Suprapubic skin (tissue), 4 donors: ENCODE results near the gene RAB31. TPM values are rescaled to one million over a fixed set of nuclear protein-coding genes. Genes with fewer than 3 reads are reported as not detected.
"Not testable (repeated sequence)": the region's sequence is repeated elsewhere in the genome, so short reads cannot be mapped to it uniquely, and the experiment has no call there.

ENCODE experiments used
- DNase-seq, 2 donors: peaks; one replicate each; pipeline ENCODE4 v3.0.0-alpha.2; 2019; ENCODE audit warnings: low spot score in 2 of 2
- H3K27ac ChIP-seq: fragments of 200-600 bp; sonication (generic); one replicate; pipeline ENCODE4 v1.5.1; 2019
- H3K27me3 ChIP-seq: fragments of 200-600 bp; sonication (generic); one replicate; pipeline ENCODE4 v1.5.1; 2019
- H3K36me3 ChIP-seq: fragments of 200-600 bp; sonication (generic); one replicate; pipeline ENCODE4 v1.5.1; 2019
- H3K4me1 ChIP-seq: fragments of 200-600 bp; sonication (generic); one replicate; pipeline ENCODE4 v1.5.1; 2019
- H3K4me3 ChIP-seq: fragments of 200-600 bp; sonication (generic); one replicate; pipeline ENCODE4 v1.5.1; 2019; ENCODE audit warnings: mild to moderate bottlenecking
- H3K9me3 ChIP-seq: fragments of 200-600 bp; sonication (generic); one replicate; pipeline ENCODE4 v1.5.1; 2019
- CTCF ChIP-seq, 2 donors: fragments of 200-600 bp in 1 of 2; fragments of 450-650 bp in 1 of 2; sonication (generic) in 1 of 2; IDR thresholded peaks; one replicate each; pipeline ENCODE4 v1.5.1; 2016 to 2019; ENCODE audit warnings: antibody characterized with exemption in 2 of 2, mild to moderate bottlenecking in 1 of 2, moderate library complexity in 1 of 2
- EP300 ChIP-seq: sonication (generic); formaldehyde crosslinking; IDR thresholded peaks from one replicate; pipeline ENCODE4 v1.6.1; 2017; ENCODE audit warnings: antibody characterized with exemption
- POLR2A ChIP-seq, 2 donors: fragments of 450-650 bp; IDR thresholded peaks; one replicate each; pipeline ENCODE4 v1.6.1; 2017; ENCODE audit warnings: antibody characterized with exemption in 2 of 2, mild to moderate bottlenecking in 2 of 2, moderate library complexity in 2 of 2
- POLR2AphosphoS5 ChIP-seq, 3 donors: sonication (generic); formaldehyde crosslinking; IDR thresholded peaks; one replicate each; pipeline ENCODE4 v1.6.1; 2017; ENCODE audit warnings: antibody characterized with exemption in 3 of 3
- whole genome bisulfite sequencing: methylation state at CpG from one replicate; pipeline ENCODE4 v1.1.5; 2018; 5-methylcytosine and 5-hydroxymethylcytosine counted together
- total RNA-seq, 4 donors: library from RNA; depleted of rRNA; stranded (reverse); fragments of >200 nt; gene quantifications; one replicate each; pipeline ENCODE4 v1.1.0, GENCODE V29; 2016

Gene RAB31
- total RNA-seq, 4 donors from 2014 or later: 5.8 to 15.2 (median 11.4) TPM

- DNase-seq: no peak
- H3K36me3 ChIP-seq: no peaks in the 10 kb centered on the region
- TF ChIP-seq CTCF (IDR thresholded peaks at IDR 0.05) (no peak), POLR2AphosphoS5 (IDR thresholded peaks at IDR 0.05) (no peak), EP300 (no peak), POLR2A (IDR thresholded peaks at IDR 0.05) (no peak)
- H3K4me3 ChIP-seq: no peak overlapping the region
- H3K9me3 ChIP-seq: no peaks in the 10 kb centered on the region
- H3K4me1 ChIP-seq: peaks cover 9% of the 10 kb centered on the region
- H3K27me3 ChIP-seq: no peaks in the 10 kb centered on the region
- 91% methylated on average over 3 of the region's 3 CpGs for WGBS
- no peak overlapping the region for H3K27ac ChIP-seq
Measured at GRCh38 chr18:9856092-9856491, 148.0 kb downstream of the RAB31 start.

- not testable (repeated sequence) for H3K27ac ChIP-seq, H3K27me3 ChIP-seq, H3K36me3 ChIP-seq, DNase-seq, H3K4me1 ChIP-seq, H3K4me3 ChIP-seq, H3K9me3 ChIP-seq
- WGBS: 96% methylated on average over 4 of the region's 4 CpGs
Measured at GRCh38 chr18:9857479-9857998, 149.4 kb downstream of the RAB31 start.

GRCh38 chr18:9858642-9859041, 150.5 kb downstream of the RAB31 start:
- TF ChIP-seq POLR2AphosphoS5 (IDR thresholded peaks at IDR 0.05) (no peak), POLR2A (IDR thresholded peaks at IDR 0.05) (no peak), CTCF (IDR thresholded peaks at IDR 0.05) (no peak), EP300 (no peak)
- H3K9me3 ChIP-seq: no peaks in the 10 kb centered on the region
- peaks cover 3% of the 10 kb centered on the region for H3K4me1 ChIP-seq
- no peaks in the 10 kb centered on the region for H3K27me3 ChIP-seq
- no peak for DNase-seq
- 85% methylated on average over 5 of the region's 5 CpGs for WGBS
- H3K36me3 ChIP-seq: no peaks in the 10 kb centered on the region
- H3K27ac ChIP-seq: no peak overlapping the region
- no peak overlapping the region for H3K4me3 ChIP-seq

- Histone ChIP-seq H3K36me3 (no peaks in the 10 kb centered on the region), H3K4me3 (no peak overlapping the region), H3K27ac (no peak overlapping the region), H3K27me3 (no peaks in the 10 kb centered on the region), H3K9me3 (no peaks in the 10 kb centered on the region), H3K4me1 (peaks cover 3% of the 10 kb centered on the region)
- no peak for TF ChIP-seq POLR2AphosphoS5 (IDR thresholded peaks at IDR 0.05)
- no peak for TF ChIP-seq EP300
- TF ChIP-seq CTCF (IDR thresholded peaks at IDR 0.05): no peak
- TF ChIP-seq POLR2A (IDR thresholded peaks at IDR 0.05): no peak
- WGBS: 97% methylated on average over 7 of the region's 7 CpGs
- no peak for DNase-seq
Measured at GRCh38 chr18:9859232-9859631, 151.1 kb downstream of the RAB31 start.

GRCh38 chr18:9860682-9861081, 152.6 kb downstream of the RAB31 start:
- Histone ChIP-seq H3K4me1 (peaks cover 3% of the 10 kb centered on the region), H3K4me3 (no peak overlapping the region), H3K36me3 (no peaks in the 10 kb centered on the region), H3K27ac (no peak overlapping the region), H3K27me3 (no peaks in the 10 kb centered on the region), H3K9me3 (no peaks in the 10 kb centered on the region)
- TF ChIP-seq POLR2A (IDR thresholded peaks at IDR 0.05): no peak
- no peak for TF ChIP-seq POLR2AphosphoS5 (IDR thresholded peaks at IDR 0.05)
- TF ChIP-seq EP300: no peak
- TF ChIP-seq CTCF (IDR thresholded peaks at IDR 0.05): no peak
- WGBS: 79% methylated on average over 4 of the region's 4 CpGs
- DNase-seq: no peak

GRCh38 chr18:9861157-9861556, 153.1 kb downstream of the RAB31 start:
- TF ChIP-seq EP300 (no peak), POLR2AphosphoS5 (IDR thresholded peaks at IDR 0.05) (no peak), CTCF (IDR thresholded peaks at IDR 0.05) (no peak), POLR2A (IDR thresholded peaks at IDR 0.05) (no peak)
- Histone ChIP-seq H3K27me3 (no peaks in the 10 kb centered on the region), H3K4me1 (peaks cover 3% of the 10 kb centered on the region), H3K27ac (no peak overlapping the region), H3K36me3 (no peaks in the 10 kb centered on the region), H3K9me3 (no peaks in the 10 kb centered on the region), H3K4me3 (no peak overlapping the region)
- DNase-seq: no peak
